Fibroblast of upper back skin (primary cell): ENCODE results near the gene RAB1A.

Experiments
- DNase-seq: peaks from one replicate; pipeline ENCODE4 v3.0.0-alpha.2; 2013

RAB1A gene

GRCh38 chr2:65057391-65058052 is 72.4 kb downstream of the RAB1A start:
- DNase-seq, result peak; percentile 60

- no peak for DNase-seq
These were observed 72.9 kb downstream of the RAB1A start for GRCh38 chr2:65057054-65057375.

- DNase-seq, result peak; percentile 97
These were observed 73.5 kb downstream of the RAB1A start, which contains the start of gene CEP68 for GRCh38 chr2:65056215-65057053. Gene CEP68 (plus strand): TSS chr2:65056416. CDS start chr2:65069445, 13,029 bp downstream.

- DNase-seq, result no peak
These were observed 74.3 kb downstream of the RAB1A start for GRCh38 chr2:65055422-65056214.

GRCh38 chr2:65054749-65055421 is 75.0 kb downstream of the RAB1A start:
- no peak for DNase-seq

- no peak for DNase-seq
These were observed 76.7 kb downstream of the RAB1A start for GRCh38 chr2:65053199-65053598.

GRCh38 chr2:65050931-65051330 is 79.0 kb downstream of the RAB1A start:
- peak; percentile 72 for DNase-seq

- DNase-seq, result no peak
These were observed 80.8 kb downstream of the RAB1A start for GRCh38 chr2:65049010-65049639.

- no peak for DNase-seq
These were observed 83.1 kb downstream of the RAB1A start for GRCh38 chr2:65046633-65047407.

- DNase-seq, result peak; percentile 65
These were observed 84.3 kb downstream of the RAB1A start for GRCh38 chr2:65045651-65046050.

GRCh38 chr2:65044097-65044735 is 85.7 kb downstream of the RAB1A start:
- no peak for DNase-seq

GRCh38 chr2:65043001-65043400 is 86.9 kb downstream of the RAB1A start:
- no peak for DNase-seq

GRCh38 chr2:65040400-65041261 is 89.3 kb downstream of the RAB1A start:
- DNase-seq, result peak; percentile 79

GRCh38 chr2:65039640-65040039 is 90.3 kb downstream of the RAB1A start:
- no peak for DNase-seq

GRCh38 chr2:65037178-65037577 is 92.7 kb downstream of the RAB1A start:
- no peak for DNase-seq
